PFSK-1 (cell line): Measurements from ENCODE around the gene CUL1.

ENCODE experiments used
- FOXP2 ChIP-seq: optimal IDR thresholded peaks from 2 replicates; pipeline ENCODE3; 2011; ENCODE audit warnings: borderline replicate concordance, control low read depth, inconsistent platforms; ENCODE audit not compliant: insufficient read depth; ENCODE audit errors: extremely low read length, extremely low read depth
- POLR2AphosphoS5 ChIP-seq: IDR thresholded peaks from 2 replicates; pipeline ENCODE4 v1.6.1; 2012; ENCODE audit warnings: low read depth, mild to moderate bottlenecking, control low read depth, low read length, moderate library complexity
- REST ChIP-seq, 2 experiments: IDR thresholded peaks; 2 replicates each; pipeline versions ENCODE4 v1.6.1 to v1.8.0; 2011 to 2012; ENCODE audit warnings: low read depth in 2 of 2, low read length in 2 of 2, control low read depth in 1 of 2, inconsistent platforms in 1 of 2, mild to moderate bottlenecking in 1 of 2, moderate library complexity in 1 of 2; ENCODE audit not compliant: insufficient read depth in 1 of 2
- SIN3A ChIP-seq: IDR thresholded peaks from 2 replicates; pipeline ENCODE4 v1.6.1; 2012; ENCODE audit warnings: mild to moderate bottlenecking, low read length, moderate library complexity, borderline replicate concordance; ENCODE audit not compliant: insufficient read depth
- TAF1 ChIP-seq: IDR thresholded peaks from 2 replicates; pipeline ENCODE4 v1.6.1; 2012; ENCODE audit warnings: low read length, control low read depth, borderline replicate concordance; ENCODE audit not compliant: insufficient read depth

CUL1 gene

GRCh38 chr7:148732862-148733261 is 34.2 kb downstream of the CUL1 start:
- no peak for TF ChIP-seq TAF1
- TF ChIP-seq SIN3A, result no peak
- TF ChIP-seq FOXP2, result no peak
- TF ChIP-seq REST (IDR thresholded peaks at IDR 0.05; ENCODE audit: insufficient read depth in 1 of 2, low read depth in 2 of 2, low read length in 2 of 2), result no peak
- TF ChIP-seq POLR2AphosphoS5, result no peak

- no peak for TF ChIP-seq FOXP2
- no peak for TF ChIP-seq TAF1
- no peak for TF ChIP-seq SIN3A
- TF ChIP-seq REST (IDR thresholded peaks at IDR 0.05; ENCODE audit: insufficient read depth in 1 of 2, low read depth in 2 of 2, low read length in 2 of 2), result no peak
- no peak for TF ChIP-seq POLR2AphosphoS5
These were observed 34.8 kb downstream of the CUL1 start for GRCh38 chr7:148733496-148733895.

- TF ChIP-seq POLR2AphosphoS5, result no peak
- TF ChIP-seq REST (IDR thresholded peaks at IDR 0.05; ENCODE audit: insufficient read depth in 1 of 2, low read depth in 2 of 2, low read length in 2 of 2), result no peak
- TF ChIP-seq TAF1, result no peak
- TF ChIP-seq SIN3A, result no peak
- no peak for TF ChIP-seq FOXP2
These were observed 36.4 kb downstream of the CUL1 start for GRCh38 chr7:148735141-148735540.

DNA sequence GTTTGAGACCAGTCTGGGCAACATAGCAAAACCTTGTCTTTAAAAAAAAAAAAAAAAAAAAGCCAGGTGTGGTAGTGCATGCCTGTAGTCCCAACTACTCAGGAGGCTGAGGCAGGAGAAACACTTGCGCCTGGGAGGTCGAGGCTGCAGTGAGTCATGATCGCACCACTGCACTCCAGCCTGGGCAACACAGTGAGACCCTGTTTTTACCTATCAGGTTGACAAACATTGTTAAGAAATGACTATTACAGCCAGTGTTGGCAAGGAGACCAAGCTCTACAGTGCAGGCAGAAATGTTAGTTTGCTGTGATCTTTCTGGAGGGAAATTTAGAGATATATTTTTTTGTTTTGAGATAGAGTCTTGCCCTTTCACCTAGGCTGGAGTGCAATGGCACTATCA is 37.3 kb downstream of the CUL1 start:
- TF ChIP-seq TAF1, result no peak
- no peak for TF ChIP-seq POLR2AphosphoS5
- TF ChIP-seq SIN3A, result no peak
- no peak for TF ChIP-seq FOXP2
- no peak for TF ChIP-seq REST (IDR thresholded peaks at IDR 0.05; ENCODE audit: insufficient read depth in 1 of 2, low read depth in 2 of 2, low read length in 2 of 2)
